Measurements from ENCODE around the gene KLRF2. TPM values are rescaled to one million over a fixed set of nuclear protein-coding genes. Genes with fewer than 3 reads are reported as not detected.

The KLRF2 gene
- total and polyA plus RNA-seq, 2 of the 8 experiments (the other 6 are each of a cell fraction or from before 2014, with no cell fraction given), result not detected

GRCh38 chr12:9907769-9908168, 26.5 kb downstream of the KLRF2 start:
- peaks cover 0 to 80% of the 10 kb centered on the region in 2 experiments; a peak in 2 of 4 replicates for H3K79me2 ChIP-seq (ENCODE audit: control insufficient read depth in 1 of 2, insufficient read depth in 2 of 2, low read length in 2 of 2)
- CTCF ChIA-PET (ENCODE audit: partially characterized antibody), result interaction anchor here (0.9 to 5.5 kb wide), 5 partner anchors 12 to 158 kb away, joined by 3 to 26 read pairs (median 3); no protein-coding TSS in a partner anchor
- TF ChIP-seq BRCA1 (IDR thresholded peaks at IDR 0.05; ENCODE audit: low read depth, low read length) (no peak), SP1 (IDR thresholded peaks at IDR 0.05; ENCODE audit: low read depth, low read length) (no peak), SAP30 (IDR thresholded peaks at IDR 0.05; ENCODE audit: insufficient read depth, insufficient replicate concordance, low read length) (no peak), POLR2AphosphoS5 (IDR thresholded peaks at IDR 0.05; ENCODE audit: low read depth, low read length) (peak; percentile 79; the same call in 1 of the 2 replicates), RFX5 (IDR thresholded peaks at IDR 0.05; ENCODE audit: borderline replicate concordance, low read depth, low read length) (no peak), CTCF (IDR thresholded peaks at IDR 0.05; ENCODE audit: control extremely low read depth in 1 of 3, insufficient read depth in 1 of 3, low read depth in 1 of 3, low read length in 3 of 3) (no peak), RNF2 (IDR thresholded peaks at IDR 0.05; ENCODE audit: borderline replicate concordance, low read depth, low read length, missing control alignments, poor library complexity, severe bottlenecking) (no peak), CBX8 (IDR thresholded peaks at IDR 0.05; ENCODE audit: borderline replicate concordance, low read depth, low read length) (no peak), SP4 (IDR thresholded peaks at IDR 0.05; ENCODE audit: low read length) (no peak), SUZ12 (IDR thresholded peaks at IDR 0.05; ENCODE audit: low read length) (no peak), POLR2A (IDR thresholded peaks at IDR 0.05; ENCODE audit: control extremely low read depth in 1 of 2, low read depth in 2 of 2, low read length in 2 of 2) (peak in 1 of 2 experiments; percentile 78; a peak in 2 of 3 replicates)

More at GRCh38 chr12:9907769-9908168, 26.5 kb downstream of the KLRF2 start:
- H4K5ac ChIP-seq (ENCODE audit: insufficient read length, low read depth, low read length), result no peak overlapping the region
- no peak overlapping the region for H3K56ac ChIP-seq (replicated peaks; ENCODE audit: insufficient read length, low read depth, low read length)
- H3K4me3 ChIP-seq (ENCODE audit: extremely low read depth in 1 of 4, insufficient read depth in 2 of 4, low read depth in 3 of 4, low read length in 4 of 4), result peak overlapping the region in 2 of 4 experiments; percentile 71 to 72; a peak in 3 of 8 replicates
- peaks cover 3 to 50% (median 14%) of the 10 kb centered on the region in 4 experiments; a peak in 6 of 8 replicates for H3K36me3 ChIP-seq (ENCODE audit: control insufficient read depth in 2 of 4, insufficient read depth in 4 of 4, low read length in 3 of 4)
- no peak overlapping the region for H4K91ac ChIP-seq (replicated peaks; ENCODE audit: insufficient read length, low read length)
- no peaks in the 10 kb centered on the region for H3K79me1 ChIP-seq (ENCODE audit: low read depth, low read length)
- H4K20me1 ChIP-seq (replicated peaks in 1 of 2; ENCODE audit: control insufficient read depth in 1 of 2, insufficient read depth in 2 of 2, low read length in 2 of 2), result peaks cover 0 to 4% of the 10 kb centered on the region in 2 experiments
- peaks cover 0 to 9% (median 5%) of the 10 kb centered on the region in 4 experiments; a peak in 3 of 7 replicates for H3K4me1 ChIP-seq (replicated peaks in 1 of 4; ENCODE audit: control insufficient read depth in 3 of 4, insufficient read depth in 4 of 4, low read length in 3 of 4)
- H2BK120ac ChIP-seq (replicated peaks; ENCODE audit: low read depth, low read length), result no peak overlapping the region
- peak overlapping the region; percentile 54 to 62; a peak in 3 of 4 replicates for H3K4me2 ChIP-seq (ENCODE audit: insufficient read depth in 1 of 2, low read depth in 2 of 2, low read length in 2 of 2)
- no peak overlapping the region for H2AK5ac ChIP-seq (ENCODE audit: low read depth, low read length)
- H2BK15ac ChIP-seq (ENCODE audit: low read length), result no peak overlapping the region
- H2BK20ac ChIP-seq (ENCODE audit: low read length), result no peak overlapping the region
- H2BK5ac ChIP-seq (ENCODE audit: low read depth, low read length), result no peak overlapping the region
- H3K27me3 ChIP-seq (replicated peaks in 1 of 4; ENCODE audit: control insufficient read depth in 3 of 4, extremely low read depth in 1 of 4, insufficient read depth in 3 of 4, low read length in 3 of 4), result no peaks in the 10 kb centered on the region
- no peak overlapping the region for H3K18ac ChIP-seq (ENCODE audit: extremely low read depth, low read length)
- POLR2A ChIA-PET (ENCODE audit: partially characterized antibody), result interaction anchor here (1.4 to 7.8 kb wide), 3 partner anchors 10 to 20 kb away, joined by 4 to 121 read pairs (median 7); no protein-coding TSS in a partner anchor
- no peaks in the 10 kb centered on the region; the same call in 1 of the 2 replicates for H3K23me2 ChIP-seq (ENCODE audit: low read depth, low read length)
- H2BK12ac ChIP-seq (ENCODE audit: low read depth, low read length), result 0 out of 2 replicates have a peak overlapping the region, but pooled peaks have one; percentile 17
- DNase-seq (ENCODE audit: low read depth in 1 of 2, low spot score in 2 of 2) (no peak), FAIRE-seq (no peak)
- H3K14ac ChIP-seq (ENCODE audit: insufficient read length), result no peak overlapping the region
- H3K23ac ChIP-seq (ENCODE audit: insufficient read length), result no peak overlapping the region
- H3K9ac ChIP-seq (replicated peaks in 1 of 4; ENCODE audit: extremely low read depth in 1 of 4, low read depth in 3 of 4, low read length in 3 of 4), result no peak overlapping the region; a peak in 1 of 7 replicates
- no peak overlapping the region for H4K8ac ChIP-seq (ENCODE audit: extremely low read depth, insufficient read depth, low read length)
- no peak overlapping the region for H2AFZ ChIP-seq (ENCODE audit: low read length)
- WGBS, 2 experiments (ENCODE audit: extremely low coverage in 1 of 2, insufficient coverage in 1 of 2, insufficient read length in 1 of 2, insufficient replicate concordance in 2 of 2, low coverage in 1 of 2, low lambda C conversion rate in 2 of 2, missing lambda C conversion rate in 1 of 2), result 90% methylated on average over 7 of the region's 7 CpGs; no CpG with 5 or more reads in 1 of the 2 experiments
- no peak overlapping the region for H3K4ac ChIP-seq (replicated peaks; ENCODE audit: insufficient read length, low read depth, low read length)
- no peaks in the 10 kb centered on the region; a peak in 1 of 4 replicates for H3K9me3 ChIP-seq (ENCODE audit: insufficient read depth in 2 of 2, low read depth in 1 of 2, low read length in 1 of 2)
- H3K27ac ChIP-seq (ENCODE audit: low read depth, low read length), result no peak overlapping the region
